ENCODE results near the gene CFAP20DC.

GRCh38 chr3:59046839-59047238 lies 3.0 kb downstream of the CFAP20DC start:
- TF ChIP-seq POLR2A (IDR thresholded peaks at IDR 0.05; ENCODE audit: low read depth, low read length), result no peak
- TF ChIP-seq POLR2AphosphoS5 (IDR thresholded peaks at IDR 0.05; ENCODE audit: low read depth, low read length), result no peak
- TF ChIP-seq POU2F2 (IDR thresholded peaks at IDR 0.05; ENCODE audit: low read depth, low read length), result no peak
